K562 (cell line): Measurements from ENCODE around the gene TOMM40L. TPM values are rescaled to one million over a fixed set of nuclear protein-coding genes. Genes with fewer than 3 reads are reported as not detected.

Experiments
- ATF7 ChIP-seq: fragments of 450-650 bp; IDR thresholded peaks from 2 replicates; pipeline ENCODE4 v1.7.1; 2014; ENCODE audit warnings: mild to moderate bottlenecking, moderate library complexity
- DPF2 ChIP-seq: fragments of 450-650 bp; IDR thresholded peaks from 2 replicates; pipeline ENCODE4 v1.6.1; 2016
- ELF4 ChIP-seq: fragments of 450-650 bp; formaldehyde crosslinking; IDR thresholded peaks from 2 replicates; pipeline ENCODE4 v1.4.0; 2022; ENCODE audit warnings: missing genetic modification characterization
- FOSL1 ChIP-seq: fragments of 200-800 bp; sonication (Bioruptor generic); conservative IDR thresholded peaks from 2 replicates; pipeline ENCODE4 v1.6.1; 2016; ENCODE audit warnings: missing genetic modification characterization, missing compliant biosample characterization
- GATAD2A ChIP-seq: fragments of 450-650 bp; IDR thresholded peaks from 2 replicates; pipeline ENCODE4 v1.6.1; 2017
- HDAC1 ChIP-seq, 2 experiments: fragments of 450-650 bp; IDR thresholded peaks; 2 replicates each; pipeline ENCODE4 v1.6.1; 2016 to 2017; ENCODE audit warnings: inconsistent platforms in 1 of 2, mild to moderate bottlenecking in 1 of 2, moderate library complexity in 1 of 2
- IRF1 ChIP-seq: sonication (generic); formaldehyde crosslinking; IDR thresholded peaks from 2 replicates; pipeline ENCODE4 v1.8.0; 2022; ENCODE audit warnings: missing genetic modification reagents, mild to moderate bottlenecking, borderline replicate concordance
- MYC ChIP-seq, 2 experiments: fragments of 250-450 bp in 1 of 2; sonication (Bioruptor Pico) in 1 of 2; IDR thresholded peaks; 2 replicates each; pipeline versions ENCODE4 v1.5.1 to v1.6.1; 2012 to 2021; ENCODE audit warnings: low read depth in 2 of 2, borderline replicate concordance in 1 of 2, improper control_type of control experiment in 1 of 2, low read length in 1 of 2, mild to moderate bottlenecking in 1 of 2, moderate library complexity in 1 of 2
- PCBP1 ChIP-seq: fragments of 200-400 bp; formaldehyde crosslinking; IDR thresholded peaks from 2 replicates; pipeline ENCODE4 v1.6.1; 2018; ENCODE audit warnings: mild to moderate bottlenecking, low read depth, low read length; ENCODE audit not compliant: poor library complexity, severe bottlenecking
- PKNOX1 ChIP-seq: fragments of 450-650 bp; IDR thresholded peaks from 2 replicates; pipeline ENCODE4 v1.6.1; 2016
- RBM39 ChIP-seq: fragments of 200-400 bp; formaldehyde crosslinking; optimal IDR thresholded peaks from 2 replicates; pipeline ENCODE3; 2018; ENCODE audit warnings: low read depth, low read length
- SMARCE1 ChIP-seq: fragments of 450-650 bp; IDR thresholded peaks from 2 replicates; pipeline ENCODE4 v1.7.1; 2016; ENCODE audit warnings: mild to moderate bottlenecking
- SOX6 ChIP-seq: fragments of 450-650 bp; IDR thresholded peaks from 2 replicates; pipeline ENCODE4 v1.6.1; 2014; ENCODE audit warnings: mild to moderate bottlenecking
- SP2 ChIP-seq: IDR thresholded peaks from 2 replicates; pipeline ENCODE4 v1.6.1; 2011; ENCODE audit warnings: mild to moderate bottlenecking, low read depth, low read length, moderate library complexity; ENCODE audit not compliant: poor library complexity, severe bottlenecking; ENCODE audit errors: extremely low read depth
- TAF7 ChIP-seq: fragments of 450-650 bp; IDR thresholded peaks from 2 replicates; pipeline ENCODE4 v1.6.1; 2016; ENCODE audit warnings: missing genetic modification characterization, missing compliant biosample characterization
- TFAM ChIP-seq: fragments of 250-450 bp; sonication (Bioruptor Pico); conservative IDR thresholded peaks from 2 replicates; pipeline ENCODE4 v1.5.0; 2021; ENCODE audit warnings: mild to moderate bottlenecking, moderate library complexity
- TOE1 ChIP-seq, 2 experiments: fragments of 450-650 bp in 1 of 2; sonication (generic) in 1 of 2; formaldehyde crosslinking in 1 of 2; IDR thresholded peaks; 2 replicates each; pipeline versions ENCODE4 v1.7.1 to v1.8.0; 2016 to 2022; ENCODE audit warnings: borderline replicate concordance in 2 of 2, mild to moderate bottlenecking in 2 of 2, antibody characterized with exemption in 1 of 2, inconsistent platforms in 1 of 2, low read depth in 1 of 2, missing genetic modification reagents in 1 of 2, moderate library complexity in 1 of 2
- ZBTB7A ChIP-seq: IDR thresholded peaks from 2 replicates; pipeline ENCODE4 v1.6.1; 2011; ENCODE audit warnings: low read depth, mild to moderate bottlenecking, low read length, moderate library complexity, borderline replicate concordance; ENCODE audit not compliant: control insufficient read depth
- ZEB2 ChIP-seq: fragments of 450-650 bp; IDR thresholded peaks from 2 replicates; pipeline ENCODE4 v1.6.1; 2016
- ZNF12 ChIP-seq: sonication (generic); formaldehyde crosslinking; IDR thresholded peaks from 2 replicates; pipeline ENCODE4 v1.4.0; 2020; ENCODE audit warnings: mild to moderate bottlenecking, missing genetic modification reagents
- ZNF639 ChIP-seq, 2 experiments: fragments of 200-800 bp in 1 of 2; sonication (Bioruptor generic) in 1 of 2; sonication (generic) in 1 of 2; formaldehyde crosslinking in 1 of 2; IDR thresholded peaks in 1 of 2; conservative IDR thresholded peaks in 1 of 2; 2 replicates each; pipeline versions ENCODE4 v1.5.0 to v1.6.1; 2016 to 2020; ENCODE audit warnings: missing compliant biosample characterization in 1 of 2, missing genetic modification characterization in 1 of 2, missing genetic modification reagents in 1 of 2
- polyA plus RNA-seq, 8 experiments: library from polyadenylated mRNA; depleted of rRNA in 4 of 8; stranded (reverse) in 5 of 8; unstranded in 3 of 8; fragments of >200 nt; fragmentation: Nextera tagmentation in 2 of 8; fragmentation: Illumina TruSeq in 1 of 8; extraction: Ambion mirVana in 2 of 8; extraction: Trizol in 1 of 8; gene quantifications; 2 replicates each; pipeline versions ENCODE4 v1.2.1 to v1.2.3, GENCODE V29; 2011 to 2014; ENCODE audit warnings: inconsistent platforms in 1 of 8, missing spikeins in 1 of 8
- total RNA-seq, 7 experiments: library from RNA; depleted of rRNA in 6 of 7; stranded (reverse); fragments of >200 nt in 6 of 7; fragmentation: Illumina TruSeq in 2 of 7; extraction: Trizol in 2 of 7; gene quantifications; 2 replicates each; pipeline versions ENCODE4 v1.2.1 to v1.2.3, GENCODE V29; 2011 to 2021; ENCODE audit warnings: low replicate concordance in 1 of 7

TOMM40L gene
- total and polyA plus RNA-seq, 9 of the 15 experiments (the other 6 are each of a cell fraction or from before 2014, with no cell fraction given): 9.6 to 33.6 (median 25.2) TPM

GRCh38 chr1:161200421-161200991, 25.4 kb upstream of the TOMM40L start (continued):
- TF ChIP-seq PCBP1: no peak
- peak; percentile 72 for TF ChIP-seq SOX6
- 0 out of 2 replicates have a peak, but pooled peaks have one; percentile 28 for TF ChIP-seq ELF4 (CRISPR knock-in tag)
- TF ChIP-seq PKNOX1: peak; percentile 46; the same call in 1 of the 2 replicates
- peak; percentile 7; the same call in 1 of the 2 replicates for TF ChIP-seq TAF7 (tag)
- peak; percentile 62 for TF ChIP-seq ZBTB7A
- peak; percentile 57; the same call in 1 of the 2 replicates for TF ChIP-seq GATAD2A
- TF ChIP-seq IRF1 (CRISPR knock-in tag): no peak
- TF ChIP-seq RBM39: peak; percentile 25
- TF ChIP-seq HDAC1 (IDR thresholded peaks at IDR 0.05): peak in 1 of 2 experiments; percentile 47; a peak in 1 of 4 replicates
- TF ChIP-seq ZNF639 (CRISPR knock-in tag; conservative IDR thresholded peaks at IDR 0.05 in 1 of 2, IDR thresholded peaks at IDR 0.05 in 1 of 2): no peak
- no peak for TF ChIP-seq ATF7
- no peak for TF ChIP-seq SP2
- no peak for TF ChIP-seq TOE1 (IDR thresholded peaks at IDR 0.05; ENCODE audit: borderline replicate concordance)
- 0 out of 2 replicates have a peak, but pooled peaks have one; percentile 43 for TF ChIP-seq TOE1 (CRISPR knock-in tag; IDR thresholded peaks at IDR 0.05; ENCODE audit: borderline replicate concordance, low read depth)
- TF ChIP-seq MYC (IDR thresholded peaks at IDR 0.05; ENCODE audit: low read depth, low read length): 0 out of 2 replicates have a peak, but pooled peaks have one; percentile 17
- TF ChIP-seq MYC (CRISPR knock-in tag; IDR thresholded peaks at IDR 0.05; ENCODE audit: borderline replicate concordance, low read depth): no peak
- 0 out of 2 replicates have a peak, but pooled peaks have one; percentile 15 for TF ChIP-seq FOSL1
- TF ChIP-seq DPF2: peak; percentile 69
- TF ChIP-seq TFAM (CRISPR knock-in tag): no peak
- peak; percentile 49; the same call in 1 of the 2 replicates for TF ChIP-seq ZEB2
- no peak for TF ChIP-seq ZNF12 (CRISPR knock-in tag)
- TF ChIP-seq SMARCE1: 0 out of 2 replicates have a peak, but pooled peaks have one; percentile 36
